ENCODE measurements around the gene ZIM2.

DNA sequence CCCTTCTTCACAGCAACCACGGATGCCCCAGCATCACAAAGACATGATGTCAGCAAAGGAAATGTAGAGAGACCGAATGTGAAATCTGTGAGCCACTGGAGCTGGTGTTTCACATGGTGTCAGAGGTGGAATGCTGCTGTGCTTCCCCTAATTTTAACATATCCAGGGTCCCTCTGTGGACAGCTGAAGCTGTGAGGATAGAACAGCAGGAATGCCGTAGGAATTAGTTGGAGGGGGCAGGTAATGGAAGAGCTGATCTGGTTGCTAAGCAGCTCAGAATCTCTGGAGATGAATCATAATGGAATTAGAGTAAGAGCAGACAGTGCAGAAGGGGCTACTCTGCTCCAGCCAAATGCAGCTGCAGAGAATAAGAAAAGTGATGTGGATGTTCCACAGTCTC, 100.0 kb downstream of the ZIM2 start:
- TF ChIP-seq, protein P1, sequence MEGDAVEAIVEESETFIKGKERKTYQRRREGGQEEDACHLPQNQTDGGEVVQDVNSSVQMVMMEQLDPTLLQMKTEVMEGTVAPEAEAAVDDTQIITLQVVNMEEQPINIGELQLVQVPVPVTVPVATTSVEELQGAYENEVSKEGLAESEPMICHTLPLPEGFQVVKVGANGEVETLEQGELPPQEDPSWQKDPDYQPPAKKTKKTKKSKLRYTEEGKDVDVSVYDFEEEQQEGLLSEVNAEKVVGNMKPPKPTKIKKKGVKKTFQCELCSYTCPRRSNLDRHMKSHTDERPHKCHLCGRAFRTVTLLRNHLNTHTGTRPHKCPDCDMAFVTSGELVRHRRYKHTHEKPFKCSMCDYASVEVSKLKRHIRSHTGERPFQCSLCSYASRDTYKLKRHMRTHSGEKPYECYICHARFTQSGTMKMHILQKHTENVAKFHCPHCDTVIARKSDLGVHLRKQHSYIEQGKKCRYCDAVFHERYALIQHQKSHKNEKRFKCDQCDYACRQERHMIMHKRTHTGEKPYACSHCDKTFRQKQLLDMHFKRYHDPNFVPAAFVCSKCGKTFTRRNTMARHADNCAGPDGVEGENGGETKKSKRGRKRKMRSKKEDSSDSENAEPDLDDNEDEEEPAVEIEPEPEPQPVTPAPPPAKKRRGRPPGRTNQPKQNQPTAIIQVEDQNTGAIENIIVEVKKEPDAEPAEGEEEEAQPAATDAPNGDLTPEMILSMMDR (IDR thresholded peaks at IDR 0.05) = no peak
- TF ChIP-seq POLR2A (IDR thresholded peaks at IDR 0.05) = no peak
